Activated naive CD4-positive, alpha-beta T cell treated with anti-CD3 and anti-CD28 coated beads, Interleukin-2, amount 10 ng/mL, durations not matched to agents 7 days and 5 days (primary cell): ENCODE data around the gene TMCC1.

Source experiments
- CTCF ChIA-PET: fragments of 350-600 bp; sonication (Branson Sonifier 250); formaldehyde crosslinking; loops from one replicate; lab custom pipeline; 2021; ENCODE audit warnings: antibody characterized with exemption; lab: Charles Lee
- DNase-seq: peaks from one replicate; pipeline ENCODE4 v3.0.0-alpha.2; 2020
- H3K27ac Mint-ChIP-seq: one replicate; pipeline ENCODE4 v1.8.0; 2021; ENCODE audit warnings: mild to moderate bottlenecking, moderate library complexity, mixed read lengths
- H3K27me3 Mint-ChIP-seq: one replicate; pipeline ENCODE4 v1.8.0; 2021; ENCODE audit warnings: mild to moderate bottlenecking, mixed read lengths
- H3K36me3 Mint-ChIP-seq: one replicate; pipeline ENCODE4 v1.8.0; 2021; ENCODE audit warnings: mixed read lengths
- H3K4me1 Mint-ChIP-seq: one replicate; pipeline ENCODE4 v1.8.0; 2021; ENCODE audit warnings: mixed read lengths
- H3K4me3 Mint-ChIP-seq: one replicate; pipeline ENCODE4 v1.8.0; 2021; ENCODE audit warnings: mild to moderate bottlenecking, moderate library complexity, mixed read lengths
- H3K9me3 Mint-ChIP-seq: one replicate; pipeline ENCODE4 v1.8.0; 2021; ENCODE audit warnings: mixed read lengths

The TMCC1 gene

DNA sequence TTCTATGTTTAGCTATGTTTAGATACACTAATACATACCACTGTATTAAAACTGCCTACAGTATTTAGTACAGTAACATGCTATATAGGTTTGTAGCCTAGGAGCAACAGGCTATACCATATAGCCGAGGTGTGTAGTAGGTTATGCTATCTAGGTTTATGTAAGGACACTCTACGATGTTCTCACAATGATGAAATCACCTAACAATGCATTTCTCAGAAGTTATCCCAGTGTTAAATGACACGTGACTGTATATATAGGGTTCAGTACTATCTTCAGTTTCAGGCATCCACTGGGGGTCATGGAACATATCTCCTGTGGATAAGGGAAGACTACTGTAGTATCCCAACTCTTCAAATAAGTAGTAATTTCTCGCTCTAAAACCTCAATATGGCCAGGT is 97.4 kb downstream of the TMCC1 start:
- peaks cover 18% of the 10 kb centered on the region for H3K4me1 Mint-ChIP-seq
- H3K36me3 Mint-ChIP-seq = no peaks in the 10 kb centered on the region
- DNase-seq = no peak
- H3K4me3 Mint-ChIP-seq = no peak overlapping the region
- CTCF ChIA-PET = no interaction called here
- H3K27ac Mint-ChIP-seq = no peak overlapping the region
- H3K9me3 Mint-ChIP-seq = no peaks in the 10 kb centered on the region
- no peaks in the 10 kb centered on the region for H3K27me3 Mint-ChIP-seq

DNA sequence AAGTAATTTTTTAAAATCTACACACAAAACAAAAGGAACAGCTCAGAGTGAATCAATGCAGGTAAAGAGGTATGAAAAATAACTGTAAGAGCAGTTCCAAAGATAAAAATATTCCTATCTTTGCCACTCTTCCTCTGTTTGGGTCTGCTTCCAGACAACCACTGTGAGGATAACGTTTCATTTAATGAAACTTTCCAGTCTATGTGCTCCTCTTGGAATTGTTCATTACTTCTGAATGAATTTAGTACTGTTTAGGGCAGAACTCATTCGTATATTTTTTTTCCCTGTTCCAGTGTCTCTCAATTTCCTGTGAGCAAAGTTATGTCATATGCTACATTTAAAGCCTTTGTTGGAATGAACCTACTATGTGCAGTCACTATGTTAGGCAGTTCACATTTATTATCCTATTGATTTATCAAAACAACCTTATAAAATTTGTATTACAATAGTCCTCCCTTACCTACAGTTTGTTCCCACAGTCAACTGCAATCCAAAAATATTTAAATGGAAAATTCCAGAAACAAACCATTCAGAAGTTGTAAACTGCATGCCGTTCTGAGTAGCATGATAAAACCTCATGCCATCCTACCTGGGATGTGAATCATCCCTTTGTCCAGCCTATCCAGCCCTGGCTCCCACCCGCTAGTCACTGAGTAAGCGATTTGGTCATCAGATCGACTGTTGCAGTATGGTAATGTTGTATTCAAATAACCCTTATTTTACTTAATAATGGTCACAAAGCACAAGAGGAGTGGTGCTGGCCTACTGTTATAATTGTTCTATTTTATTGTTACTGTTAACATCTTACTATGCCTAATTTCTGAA is 98.1 kb downstream of the TMCC1 start:
- no peaks in the 10 kb centered on the region for H3K27me3 Mint-ChIP-seq
- DNase-seq = no peak
- no peak overlapping the region for H3K4me3 Mint-ChIP-seq
- no peaks in the 10 kb centered on the region for H3K9me3 Mint-ChIP-seq
- CTCF ChIA-PET = no interaction called here
- no peak overlapping the region for H3K27ac Mint-ChIP-seq
- H3K36me3 Mint-ChIP-seq = no peaks in the 10 kb centered on the region
- H3K4me1 Mint-ChIP-seq = peaks cover 18% of the 10 kb centered on the region

DNA sequence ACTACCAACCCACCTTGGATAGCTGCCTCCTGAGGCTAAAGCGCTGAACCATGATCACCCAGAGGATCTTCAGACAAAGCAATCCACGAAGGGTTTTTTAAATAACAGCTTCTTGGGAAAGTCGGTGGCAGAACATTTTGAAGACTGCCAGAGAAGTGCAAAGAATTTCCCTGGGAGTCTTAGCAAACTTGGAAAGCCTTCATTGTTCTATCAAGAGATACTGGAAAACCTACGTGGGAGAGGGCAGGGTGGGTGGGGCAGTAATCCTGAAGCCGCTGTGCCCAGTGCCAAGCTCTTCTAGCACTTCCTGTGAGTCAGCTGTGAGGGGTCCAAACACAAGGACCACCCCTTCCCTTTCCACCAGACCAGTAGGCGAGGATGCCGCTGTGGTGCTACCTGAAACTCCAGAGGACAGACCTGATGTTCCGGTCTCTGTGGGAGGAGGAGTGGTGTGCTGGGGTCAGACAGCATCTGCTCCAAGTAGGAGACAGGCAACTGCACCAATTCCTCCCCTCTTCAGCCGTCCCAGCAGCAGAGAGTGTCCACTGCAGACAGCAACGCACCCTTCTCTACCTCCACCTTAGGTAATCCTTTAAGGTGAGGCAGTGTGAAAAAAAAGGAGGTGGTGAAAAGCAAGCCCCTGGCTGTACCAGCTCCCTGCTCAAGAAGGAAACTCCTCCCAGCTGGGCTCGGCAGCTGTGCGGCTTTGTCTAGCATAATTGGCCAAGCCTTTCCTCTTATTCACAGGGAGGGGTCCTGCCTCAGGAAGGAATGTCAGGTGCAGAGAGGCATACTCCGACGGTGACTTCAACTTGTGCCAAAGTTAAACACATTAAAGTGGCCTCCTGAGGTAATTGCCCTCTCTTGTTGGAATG is 99.0 kb downstream of the TMCC1 start:
- DNase-seq = peak; percentile 33
- Mint-ChIP-seq H3K27me3 (no peaks in the 10 kb centered on the region), H3K36me3 (no peaks in the 10 kb centered on the region), H3K4me3 (no peak overlapping the region), H3K4me1 (peaks cover 18% of the 10 kb centered on the region), H3K27ac (no peak overlapping the region), H3K9me3 (no peaks in the 10 kb centered on the region)
- CTCF ChIA-PET = no interaction called here

DNA sequence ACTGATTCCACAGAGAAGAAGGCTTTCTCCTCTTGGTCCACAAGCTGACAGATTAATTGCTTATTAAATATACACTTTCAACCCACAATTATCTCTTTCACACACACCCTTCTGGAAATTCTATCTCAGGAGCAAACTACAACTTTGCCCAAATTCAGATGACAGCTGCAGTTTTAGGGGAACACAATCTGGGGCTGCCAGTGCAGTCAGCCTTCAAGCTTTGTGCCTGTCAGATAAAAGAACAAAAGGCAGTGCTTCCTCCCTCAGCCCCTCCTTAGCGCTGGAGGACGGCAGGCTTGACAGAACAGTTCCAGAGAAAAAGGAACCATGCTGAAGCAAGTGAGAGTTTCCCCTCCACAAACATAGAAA is 99.6 kb downstream of the TMCC1 start:
- H3K27ac Mint-ChIP-seq = no peak overlapping the region
- no peaks in the 10 kb centered on the region for H3K9me3 Mint-ChIP-seq
- no peak overlapping the region for H3K4me3 Mint-ChIP-seq
- no peak for DNase-seq
- CTCF ChIA-PET = no interaction called here
- peaks cover 18% of the 10 kb centered on the region for H3K4me1 Mint-ChIP-seq
- no peaks in the 10 kb centered on the region for H3K36me3 Mint-ChIP-seq
- H3K27me3 Mint-ChIP-seq = no peaks in the 10 kb centered on the region

DNA sequence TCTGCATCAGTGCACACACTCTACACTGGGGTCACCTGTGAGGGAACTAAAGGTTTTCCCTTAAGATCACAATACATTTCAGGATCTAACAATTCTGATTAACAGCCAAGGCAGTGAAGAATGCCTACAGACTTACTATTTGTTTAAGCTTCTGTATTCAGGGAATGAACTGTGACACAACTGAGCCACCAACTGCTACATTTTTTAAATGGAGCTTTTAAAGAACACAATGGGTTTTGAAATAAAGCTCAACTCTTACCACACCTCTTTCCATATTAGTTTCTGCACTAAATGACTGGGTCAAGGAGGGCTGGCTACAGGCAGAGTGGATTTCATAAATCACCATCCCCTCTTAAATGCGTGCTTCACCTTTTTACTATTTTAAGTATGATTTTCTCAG is 100.2 kb downstream of the TMCC1 start:
- Mint-ChIP-seq H3K27me3 (no peaks in the 10 kb centered on the region), H3K27ac (no peak overlapping the region), H3K4me1 (peaks cover 18% of the 10 kb centered on the region), H3K9me3 (no peaks in the 10 kb centered on the region), H3K4me3 (no peak overlapping the region), H3K36me3 (no peaks in the 10 kb centered on the region)
- CTCF ChIA-PET = no interaction called here
- DNase-seq = no peak

DNA sequence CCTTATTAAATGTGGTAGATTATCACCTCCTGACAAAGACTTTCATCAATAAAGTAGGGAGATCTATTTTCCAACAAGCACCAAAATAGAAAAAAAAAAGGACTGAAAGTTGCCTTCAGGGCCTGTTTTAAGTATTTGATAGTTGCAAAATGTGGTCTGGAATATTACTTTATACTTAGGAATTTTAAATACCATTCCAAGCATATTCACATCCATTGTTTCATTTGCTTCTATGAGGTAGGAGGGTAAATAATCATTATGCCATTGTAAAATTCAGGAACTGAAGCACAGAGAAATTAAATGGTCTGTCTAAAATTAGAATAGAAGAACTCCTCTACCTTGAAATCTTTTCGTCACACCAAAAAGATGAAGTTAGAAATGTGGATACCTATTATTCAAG is 110.0 kb downstream of the TMCC1 start:
- no peaks in the 10 kb centered on the region for H3K36me3 Mint-ChIP-seq
- DNase-seq = no peak
- H3K9me3 Mint-ChIP-seq = peaks cover 1% of the 10 kb centered on the region

DNA sequence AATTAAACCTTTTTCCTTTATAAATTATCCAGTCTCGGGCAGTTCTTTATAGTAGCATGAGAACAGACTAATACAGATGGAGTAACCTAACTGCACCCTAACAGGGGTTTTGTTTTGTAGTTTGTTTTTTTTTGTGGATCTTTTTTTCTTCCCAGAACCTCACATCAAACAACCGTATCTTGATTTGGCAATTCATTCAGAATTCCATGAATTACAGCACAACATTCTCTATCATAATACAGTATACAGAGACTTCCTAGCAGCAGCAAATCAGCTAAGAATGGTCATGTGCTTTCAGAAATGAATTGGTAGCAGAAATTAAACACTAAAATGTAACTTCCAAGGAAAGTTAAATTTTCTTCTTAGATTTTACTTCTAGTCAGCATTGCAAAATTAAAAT is 114.6 kb downstream of the TMCC1 start:
- CTCF ChIA-PET = no interaction called here
- no peaks in the 10 kb centered on the region for H3K27me3 Mint-ChIP-seq

More for the DNA sequence above, 110.0 kb downstream of the TMCC1 start:
- no peak overlapping the region for H3K4me3 Mint-ChIP-seq
- no peak overlapping the region for H3K27ac Mint-ChIP-seq
- H3K27me3 Mint-ChIP-seq = no peaks in the 10 kb centered on the region
- CTCF ChIA-PET = no interaction called here
- no peaks in the 10 kb centered on the region for H3K4me1 Mint-ChIP-seq

DNA sequence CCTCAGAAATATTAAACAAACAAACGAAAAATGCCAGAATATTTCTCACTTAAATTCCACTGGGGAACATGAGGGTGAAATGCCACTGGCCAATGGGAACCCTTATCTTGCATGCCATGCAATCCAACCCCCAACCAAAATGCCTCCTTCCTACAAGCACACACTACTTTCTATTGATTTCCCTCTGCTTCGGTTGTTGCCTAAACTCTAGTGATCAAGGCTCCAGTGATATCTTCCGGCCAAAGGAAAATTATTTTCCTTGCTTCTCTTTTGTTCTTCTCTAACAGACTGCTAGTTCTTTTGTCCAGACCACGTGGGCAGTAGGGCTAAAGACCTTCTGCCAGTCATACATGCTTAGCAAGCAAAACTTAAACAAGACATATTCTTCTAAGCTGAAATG is 115.7 kb downstream of the TMCC1 start:
- no peaks in the 10 kb centered on the region for H3K27me3 Mint-ChIP-seq
- no peaks in the 10 kb centered on the region for H3K4me1 Mint-ChIP-seq
- DNase-seq = no peak
- peaks cover 1% of the 10 kb centered on the region for H3K9me3 Mint-ChIP-seq
- no peak overlapping the region for H3K27ac Mint-ChIP-seq
- H3K4me3 Mint-ChIP-seq = no peak overlapping the region
- H3K36me3 Mint-ChIP-seq = no peaks in the 10 kb centered on the region
- CTCF ChIA-PET = no interaction called here

More for the DNA sequence above, 114.6 kb downstream of the TMCC1 start:
- Mint-ChIP-seq H3K27ac (no peak overlapping the region), H3K4me1 (no peaks in the 10 kb centered on the region), H3K4me3 (no peak overlapping the region), H3K9me3 (peaks cover 1% of the 10 kb centered on the region), H3K36me3 (no peaks in the 10 kb centered on the region)
- DNase-seq = no peak

DNA sequence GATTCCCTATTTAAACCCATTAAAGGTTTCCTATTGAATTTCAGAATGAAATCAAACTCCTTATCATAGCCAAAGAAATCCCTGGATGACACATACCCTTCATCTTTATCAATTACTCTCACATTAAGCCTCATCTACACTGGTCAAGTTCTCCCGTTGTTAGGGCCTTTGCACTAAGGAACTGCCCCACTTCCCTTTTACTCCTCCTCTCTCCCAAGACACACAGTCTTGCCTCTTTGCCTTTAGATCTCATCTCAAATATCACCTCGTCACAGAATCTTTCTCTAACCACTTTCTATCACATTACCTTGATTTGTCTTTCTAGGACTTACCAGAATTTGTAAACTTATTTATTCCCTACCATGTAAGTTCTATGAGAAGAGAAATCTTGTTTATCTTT is 117.6 kb downstream of the TMCC1 start:
- Mint-ChIP-seq H3K36me3 (no peaks in the 10 kb centered on the region), H3K9me3 (peaks cover 1% of the 10 kb centered on the region), H3K4me1 (no peaks in the 10 kb centered on the region), H3K27ac (no peak overlapping the region), H3K27me3 (no peaks in the 10 kb centered on the region), H3K4me3 (no peak overlapping the region)
- CTCF ChIA-PET = no interaction called here
- no peak for DNase-seq

DNA sequence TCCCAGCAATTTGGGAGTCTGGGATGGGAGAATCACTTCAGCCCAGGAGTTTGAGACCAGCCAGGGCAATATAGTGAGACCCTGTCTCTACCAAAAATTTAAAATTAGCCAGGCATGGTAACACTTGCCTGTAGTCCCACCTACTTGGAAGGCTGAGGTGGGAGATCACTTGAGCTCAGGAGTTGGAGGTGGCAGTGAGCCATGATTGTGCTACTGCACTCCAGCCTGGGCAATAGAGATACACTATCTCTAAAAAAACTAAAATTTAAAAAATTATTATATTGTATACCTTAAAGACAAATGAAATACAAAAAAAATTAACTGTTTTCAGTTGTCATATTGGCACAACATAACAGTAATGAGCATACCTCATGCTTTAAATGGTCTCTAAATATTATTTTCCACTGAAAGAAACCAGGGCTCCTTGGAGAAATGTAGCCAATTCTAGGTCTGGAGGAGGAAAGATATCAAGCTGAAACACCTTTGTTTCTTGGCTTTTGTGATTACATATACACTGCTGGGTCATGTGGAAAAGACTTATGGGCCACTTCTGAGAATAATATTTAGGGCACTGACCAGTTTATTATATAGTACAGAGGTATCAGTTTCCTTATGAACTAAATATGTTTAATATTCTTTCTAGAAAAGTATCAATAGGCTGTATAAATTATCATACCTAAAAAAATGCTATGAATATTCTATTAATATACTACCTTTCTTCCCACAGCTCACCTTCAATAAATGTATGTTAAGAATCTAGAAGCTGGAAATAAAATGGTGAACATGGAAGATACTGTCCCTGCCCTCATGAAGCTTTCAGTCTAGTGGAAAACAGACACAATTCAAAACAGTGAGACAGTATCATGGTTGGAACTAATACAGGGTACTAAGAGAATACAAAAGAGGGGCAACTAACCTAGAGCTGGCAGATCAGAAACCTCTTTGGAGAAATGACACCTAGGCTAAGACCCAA is 119.5 kb downstream of the TMCC1 start:
- no peak overlapping the region for H3K27ac Mint-ChIP-seq
- H3K9me3 Mint-ChIP-seq = peaks cover 1% of the 10 kb centered on the region
- CTCF ChIA-PET = no interaction called here
- H3K4me3 Mint-ChIP-seq = no peak overlapping the region
- H3K4me1 Mint-ChIP-seq = no peaks in the 10 kb centered on the region
- no peak for DNase-seq
- no peaks in the 10 kb centered on the region for H3K27me3 Mint-ChIP-seq
- no peaks in the 10 kb centered on the region for H3K36me3 Mint-ChIP-seq

DNA sequence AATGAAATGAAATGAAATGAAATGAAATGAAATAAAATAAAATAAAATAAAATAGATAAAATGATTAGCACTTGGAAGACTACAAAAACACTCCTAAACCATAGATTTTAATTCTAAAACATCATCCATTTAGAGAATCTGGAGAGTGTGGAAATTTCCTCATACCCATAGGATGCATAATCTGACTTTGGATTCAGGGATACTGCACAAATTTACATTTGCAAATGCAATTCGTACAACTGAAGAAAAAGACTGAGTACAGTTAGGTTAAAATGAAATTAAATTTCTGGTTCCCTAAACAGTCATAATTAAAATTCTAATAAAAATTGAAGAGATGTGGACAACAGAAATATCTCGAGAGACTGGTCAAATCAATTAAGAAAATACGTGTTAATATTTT is 122.9 kb downstream of the TMCC1 start:
- Mint-ChIP-seq H3K27ac (no peak overlapping the region), H3K27me3 (no peaks in the 10 kb centered on the region), H3K9me3 (no peaks in the 10 kb centered on the region), H3K36me3 (no peaks in the 10 kb centered on the region), H3K4me3 (no peak overlapping the region), H3K4me1 (no peaks in the 10 kb centered on the region)
- CTCF ChIA-PET = no interaction called here
- DNase-seq = no peak

DNA sequence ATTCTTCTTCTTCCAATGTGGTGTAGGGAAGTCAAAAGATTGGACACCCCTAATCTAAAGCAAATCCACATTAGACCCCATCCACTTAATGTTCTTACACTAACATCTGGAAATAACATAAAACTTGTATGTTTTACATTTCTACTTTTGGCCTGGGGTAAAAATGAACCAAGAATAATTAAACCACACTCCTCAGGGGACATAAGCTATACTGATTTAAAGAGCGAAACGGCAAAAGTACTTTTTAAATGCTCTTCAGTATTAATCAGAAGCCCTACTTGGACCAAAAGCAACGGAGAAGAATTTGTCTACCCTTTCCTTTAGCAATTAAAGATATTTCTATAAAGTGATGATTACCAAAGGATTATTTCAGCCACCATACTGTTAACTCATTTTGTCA is 123.9 kb downstream of the TMCC1 start:
- H3K9me3 Mint-ChIP-seq = no peaks in the 10 kb centered on the region
- no peak for DNase-seq
- no peak overlapping the region for H3K27ac Mint-ChIP-seq
- CTCF ChIA-PET = no interaction called here
- H3K4me1 Mint-ChIP-seq = no peaks in the 10 kb centered on the region
- no peaks in the 10 kb centered on the region for H3K36me3 Mint-ChIP-seq
- no peaks in the 10 kb centered on the region for H3K27me3 Mint-ChIP-seq
- no peak overlapping the region for H3K4me3 Mint-ChIP-seq

DNA sequence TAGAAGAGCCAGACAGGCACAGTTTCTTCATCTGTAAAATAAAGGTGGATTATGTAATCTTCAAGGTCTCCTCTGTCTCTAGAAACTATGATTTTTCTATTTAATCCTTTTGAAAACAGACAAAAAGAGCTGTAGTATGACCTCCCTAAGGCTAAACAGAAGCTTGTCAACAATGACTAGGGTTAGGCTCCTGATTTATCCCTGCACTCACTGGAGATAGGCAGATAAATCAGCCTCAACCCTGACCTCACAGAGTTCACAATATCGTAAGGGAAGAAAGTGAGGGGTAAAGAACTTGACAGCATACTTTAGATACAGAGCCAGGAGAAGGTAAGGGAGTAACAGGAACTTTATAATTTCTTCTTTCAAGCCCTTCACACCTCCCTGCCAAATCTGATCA is 124.8 kb downstream of the TMCC1 start:
- H3K36me3 Mint-ChIP-seq = no peaks in the 10 kb centered on the region
- no peaks in the 10 kb centered on the region for H3K4me1 Mint-ChIP-seq
- DNase-seq = no peak
- no peak overlapping the region for H3K27ac Mint-ChIP-seq
- H3K4me3 Mint-ChIP-seq = no peak overlapping the region
- CTCF ChIA-PET = no interaction called here
- no peaks in the 10 kb centered on the region for H3K9me3 Mint-ChIP-seq
- H3K27me3 Mint-ChIP-seq = no peaks in the 10 kb centered on the region

DNA sequence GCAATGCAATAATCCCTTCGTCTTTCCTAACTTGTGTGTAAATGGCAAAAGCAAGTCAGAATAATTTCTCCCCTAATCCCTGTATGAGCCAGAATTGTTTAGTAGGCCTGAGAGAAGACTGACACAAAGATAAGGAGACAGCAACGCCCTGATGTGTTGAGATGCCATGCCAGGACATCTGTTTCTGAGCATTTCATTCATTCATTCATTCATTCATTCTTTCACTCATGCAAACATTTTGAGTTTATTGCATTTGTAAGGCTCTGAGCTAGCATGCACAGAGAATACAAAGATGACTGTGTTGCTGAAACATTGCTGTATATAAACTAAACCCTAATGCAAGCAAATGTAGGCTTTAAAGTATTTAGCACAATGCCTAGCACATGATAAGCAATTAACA is 127.4 kb downstream of the TMCC1 start:
- Mint-ChIP-seq H3K27me3 (no peaks in the 10 kb centered on the region), H3K36me3 (peaks cover 2% of the 10 kb centered on the region), H3K9me3 (no peaks in the 10 kb centered on the region), H3K27ac (no peak overlapping the region), H3K4me3 (no peak overlapping the region), H3K4me1 (no peaks in the 10 kb centered on the region)
- CTCF ChIA-PET = no interaction called here
- no peak for DNase-seq
